Measurements from ENCODE around the gene PRKAG3. TPM values are rescaled to one million over a fixed set of nuclear protein-coding genes. Genes with fewer than 3 reads are reported as not detected.

Gene PRKAG3
- total RNA-seq, 1 donor from 2014 or later = 2.9 TPM

GRCh38 chr2:218814540-218815243 lies 16.9 kb downstream of the PRKAG3 start:
- Mint-ChIP-seq H3K4me3 (no peak overlapping the region), H3K9me3 (no peaks in the 10 kb centered on the region), H3K27me3 (ENCODE audit: low read depth) (no peaks in the 10 kb centered on the region), H3K4me1 (peaks cover 2% of the 10 kb centered on the region), H3K36me3 (peaks cover 50% of the 10 kb centered on the region), H3K27ac (no peak overlapping the region)
- no peak for DNase-seq (ENCODE audit: low spot score in 2 of 2, unreplicated experiment in 2 of 2)
- TF ChIP-seq CTCF (IDR thresholded peaks at IDR 0.05; ENCODE audit: unreplicated experiment) = no peak

DNA sequence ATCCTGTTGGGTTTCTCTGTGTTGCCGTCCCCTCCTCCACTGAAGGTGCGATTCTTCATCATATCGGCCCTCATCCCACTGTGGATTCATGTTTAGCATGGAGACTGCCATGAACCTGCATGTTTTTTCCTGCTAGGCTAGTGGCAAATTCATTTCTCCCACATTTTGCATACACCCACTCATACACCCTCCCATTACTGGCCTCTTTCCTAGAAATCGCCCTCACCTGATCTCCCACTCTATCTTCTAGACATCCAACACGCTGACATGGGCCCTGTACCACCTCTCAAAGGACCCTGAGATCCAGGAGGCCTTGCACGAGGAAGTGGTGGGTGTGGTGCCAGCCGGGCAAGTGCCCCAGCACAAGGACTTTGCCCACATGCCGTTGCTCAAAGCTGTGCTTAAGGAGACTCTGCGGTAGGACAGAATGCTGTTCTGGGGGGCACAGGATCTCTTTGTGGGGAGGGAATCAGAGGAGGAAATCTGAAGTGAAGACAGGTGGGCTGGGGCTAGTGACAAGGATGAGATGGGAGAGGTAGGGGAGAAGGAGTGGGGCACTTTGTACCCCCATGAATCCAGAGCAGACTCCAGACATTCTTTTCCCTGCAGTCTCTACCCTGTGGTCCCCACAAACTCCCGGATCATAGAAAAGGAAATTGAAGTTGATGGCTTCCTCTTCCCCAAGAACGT lies 17.7 kb downstream of the PRKAG3 start:
- no peak overlapping the region for H3K27ac Mint-ChIP-seq
- DNase-seq (ENCODE audit: low spot score in 2 of 2, unreplicated experiment in 2 of 2) = no peak

DNA sequence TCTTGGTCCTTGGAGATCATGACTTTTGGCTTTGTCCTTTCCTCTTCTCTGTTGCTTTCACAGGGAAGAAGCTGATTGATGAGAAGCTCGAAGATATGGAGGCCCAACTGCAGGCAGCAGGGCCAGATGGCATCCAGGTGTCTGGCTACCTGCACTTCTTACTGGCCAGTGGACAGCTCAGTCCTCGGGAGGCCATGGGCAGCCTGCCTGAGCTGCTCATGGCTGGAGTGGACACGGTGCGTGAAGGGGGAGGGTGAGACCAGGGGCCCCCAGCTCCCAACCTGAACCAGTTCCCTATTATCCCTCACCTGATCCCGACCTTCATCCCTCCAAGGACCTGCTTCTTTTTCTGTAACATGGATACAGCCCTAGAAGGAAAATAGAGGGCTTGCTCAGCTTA lies 18.7 kb downstream of the PRKAG3 start:
- no peak for TF ChIP-seq CTCF (IDR thresholded peaks at IDR 0.05; ENCODE audit: unreplicated experiment)
- H3K4me1 Mint-ChIP-seq = peaks cover 2% of the 10 kb centered on the region
- no peaks in the 10 kb centered on the region for H3K9me3 Mint-ChIP-seq
- peaks cover 37% of the 10 kb centered on the region for H3K36me3 Mint-ChIP-seq
- H3K27me3 Mint-ChIP-seq (ENCODE audit: low read depth) = no peaks in the 10 kb centered on the region
- no peak for DNase-seq (ENCODE audit: low spot score in 2 of 2, unreplicated experiment in 2 of 2)
- H3K27ac Mint-ChIP-seq = no peak overlapping the region
- no peak overlapping the region for H3K4me3 Mint-ChIP-seq

More for the DNA sequence above, 17.7 kb downstream of the PRKAG3 start:
- Mint-ChIP-seq H3K4me3 (no peak overlapping the region), H3K9me3 (no peaks in the 10 kb centered on the region), H3K27me3 (ENCODE audit: low read depth) (no peaks in the 10 kb centered on the region), H3K36me3 (peaks cover 45% of the 10 kb centered on the region), H3K4me1 (peaks cover 2% of the 10 kb centered on the region)
- no peak for TF ChIP-seq CTCF (IDR thresholded peaks at IDR 0.05; ENCODE audit: unreplicated experiment)

GRCh38 chr2:218812096-218812815 lies 19.3 kb downstream of the PRKAG3 start:
- Mint-ChIP-seq H3K4me3 (no peak overlapping the region), H3K9me3 (no peaks in the 10 kb centered on the region), H3K27ac (no peak overlapping the region), H3K4me1 (peaks cover 2% of the 10 kb centered on the region), H3K36me3 (peaks cover 32% of the 10 kb centered on the region), H3K27me3 (ENCODE audit: low read depth) (no peaks in the 10 kb centered on the region)
- DNase-seq (ENCODE audit: low spot score in 2 of 2, unreplicated experiment in 2 of 2) = no peak
- TF ChIP-seq CTCF (IDR thresholded peaks at IDR 0.05; ENCODE audit: unreplicated experiment) = no peak

DNA sequence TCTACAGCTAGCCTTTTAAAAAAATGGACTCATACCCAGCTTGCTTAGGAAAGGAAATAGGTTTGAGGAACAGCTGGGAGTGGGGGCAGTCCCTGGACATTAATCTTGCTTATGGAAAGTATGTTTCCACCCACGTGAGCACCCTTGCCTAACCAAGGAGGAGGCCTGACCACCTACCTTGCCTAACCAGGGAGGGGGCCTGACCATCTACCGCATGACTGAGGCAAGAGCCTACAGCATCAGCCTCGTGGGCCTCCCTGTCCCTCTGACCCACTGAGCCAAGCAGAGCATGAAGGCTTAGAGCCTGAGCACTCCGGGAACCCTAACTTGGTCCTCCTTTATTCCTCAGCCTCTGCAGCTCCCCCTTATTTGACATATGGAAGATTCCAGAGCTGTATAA lies 20.2 kb downstream of the PRKAG3 start:
- TF ChIP-seq CTCF (IDR thresholded peaks at IDR 0.05; ENCODE audit: unreplicated experiment) = no peak
- Mint-ChIP-seq H3K27ac (no peak overlapping the region), H3K9me3 (no peaks in the 10 kb centered on the region), H3K36me3 (peaks cover 26% of the 10 kb centered on the region), H3K4me1 (peaks cover 5% of the 10 kb centered on the region), H3K27me3 (ENCODE audit: low read depth) (no peaks in the 10 kb centered on the region), H3K4me3 (no peak overlapping the region)
- no peak for DNase-seq (ENCODE audit: low spot score in 2 of 2, unreplicated experiment in 2 of 2)
